ENCODE data around the gene PIGL. TPM values are rescaled to one million over a fixed set of nuclear protein-coding genes. Genes with fewer than 3 reads are reported as not detected.

PIGL gene
- total RNA-seq, 6 experiments from 2014 or later: 12.0 to 15.5 (median 14.9) TPM

- no peak overlapping the region for H3K4me3 Mint-ChIP-seq
- TF ChIP-seq, protein P1, sequence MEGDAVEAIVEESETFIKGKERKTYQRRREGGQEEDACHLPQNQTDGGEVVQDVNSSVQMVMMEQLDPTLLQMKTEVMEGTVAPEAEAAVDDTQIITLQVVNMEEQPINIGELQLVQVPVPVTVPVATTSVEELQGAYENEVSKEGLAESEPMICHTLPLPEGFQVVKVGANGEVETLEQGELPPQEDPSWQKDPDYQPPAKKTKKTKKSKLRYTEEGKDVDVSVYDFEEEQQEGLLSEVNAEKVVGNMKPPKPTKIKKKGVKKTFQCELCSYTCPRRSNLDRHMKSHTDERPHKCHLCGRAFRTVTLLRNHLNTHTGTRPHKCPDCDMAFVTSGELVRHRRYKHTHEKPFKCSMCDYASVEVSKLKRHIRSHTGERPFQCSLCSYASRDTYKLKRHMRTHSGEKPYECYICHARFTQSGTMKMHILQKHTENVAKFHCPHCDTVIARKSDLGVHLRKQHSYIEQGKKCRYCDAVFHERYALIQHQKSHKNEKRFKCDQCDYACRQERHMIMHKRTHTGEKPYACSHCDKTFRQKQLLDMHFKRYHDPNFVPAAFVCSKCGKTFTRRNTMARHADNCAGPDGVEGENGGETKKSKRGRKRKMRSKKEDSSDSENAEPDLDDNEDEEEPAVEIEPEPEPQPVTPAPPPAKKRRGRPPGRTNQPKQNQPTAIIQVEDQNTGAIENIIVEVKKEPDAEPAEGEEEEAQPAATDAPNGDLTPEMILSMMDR (IDR thresholded peaks at IDR 0.05): no peak
- H3K27me3 Mint-ChIP-seq (ENCODE audit: insufficient read depth): peaks cover 6% of the 10 kb centered on the region
- no peak for DNase-seq
- no peak overlapping the region for H3K27ac Mint-ChIP-seq
- H3K9me3 Mint-ChIP-seq: no peaks in the 10 kb centered on the region
- no peaks in the 10 kb centered on the region for H3K4me1 Mint-ChIP-seq (ENCODE audit: low read depth)
- H3K36me3 Mint-ChIP-seq (ENCODE audit: low read depth): no peaks in the 10 kb centered on the region; the same call in 1 of the 2 replicates
Observed at GRCh38 chr17:16358394-16358793, 141.4 kb downstream of the PIGL start.

GRCh38 chr17:16361874-16362273 lies 144.9 kb downstream of the PIGL start:
- no peaks in the 10 kb centered on the region for H3K4me1 Mint-ChIP-seq (ENCODE audit: low read depth)
- peaks cover 6% of the 10 kb centered on the region for H3K27me3 Mint-ChIP-seq (ENCODE audit: insufficient read depth)
- H3K36me3 Mint-ChIP-seq (ENCODE audit: low read depth): no peaks in the 10 kb centered on the region
- H3K27ac Mint-ChIP-seq: no peak overlapping the region
- no peak for DNase-seq
- TF ChIP-seq, protein P1 (IDR thresholded peaks at IDR 0.05): no peak
- no peak overlapping the region for H3K4me3 Mint-ChIP-seq
- H3K9me3 Mint-ChIP-seq: no peaks in the 10 kb centered on the region

- H3K4me1 Mint-ChIP-seq (ENCODE audit: low read depth): no peaks in the 10 kb centered on the region
- no peak overlapping the region for H3K4me3 Mint-ChIP-seq
- H3K27ac Mint-ChIP-seq: peak overlapping the region; percentile 36; the same call in 1 of the 2 replicates
- H3K36me3 Mint-ChIP-seq (ENCODE audit: low read depth): no peaks in the 10 kb centered on the region
- DNase-seq: peak; percentile 47
- no peaks in the 10 kb centered on the region; the same call in 1 of the 2 replicates for H3K27me3 Mint-ChIP-seq (ENCODE audit: insufficient read depth)
- H3K9me3 Mint-ChIP-seq: no peaks in the 10 kb centered on the region
- TF ChIP-seq, protein P1 (IDR thresholded peaks at IDR 0.05): peak; percentile 98
Observed at GRCh38 chr17:16363749-16364536, 146.9 kb downstream of the PIGL start.

- no peak for DNase-seq
- no peaks in the 10 kb centered on the region for H3K4me1 Mint-ChIP-seq (ENCODE audit: low read depth)
- H3K27me3 Mint-ChIP-seq (ENCODE audit: insufficient read depth): no peaks in the 10 kb centered on the region; the same call in 1 of the 2 replicates
- TF ChIP-seq, protein P1 (IDR thresholded peaks at IDR 0.05): no peak
- H3K27ac Mint-ChIP-seq: no peak overlapping the region
- H3K4me3 Mint-ChIP-seq: no peak overlapping the region
- H3K36me3 Mint-ChIP-seq (ENCODE audit: low read depth): no peaks in the 10 kb centered on the region
- no peaks in the 10 kb centered on the region for H3K9me3 Mint-ChIP-seq
Observed at GRCh38 chr17:16364625-16365024, 147.6 kb downstream of the PIGL start.

- Mint-ChIP-seq H3K27me3 (ENCODE audit: insufficient read depth) (no peaks in the 10 kb centered on the region), H3K36me3 (ENCODE audit: low read depth) (no peaks in the 10 kb centered on the region), H3K9me3 (no peaks in the 10 kb centered on the region), H3K27ac (no peak overlapping the region), H3K4me1 (ENCODE audit: low read depth) (peaks cover 13% of the 10 kb centered on the region), H3K4me3 (no peak overlapping the region)
- peak; percentile 71 for DNase-seq
- TF ChIP-seq, protein P1 (IDR thresholded peaks at IDR 0.05): no peak
Observed at GRCh38 chr17:16371742-16372141, 154.7 kb downstream of the PIGL start.

Measured in HFFc6 (cell line).